WTC11 (cell line): ENCODE results near the gene FEN1. TPM values are rescaled to one million over a fixed set of nuclear protein-coding genes. Genes with fewer than 3 reads are reported as not detected.

Source experiments
- ATAC-seq: fragments of 200-7000 bp; cut with Tn5 transposase; 2 replicates; pipeline ENCODE4 v1.10.0; 2021; ENCODE audit warnings: mild to moderate bottlenecking, moderate library complexity
- Bru-seq: library from RNA; stranded (reverse); fragments of 400-500 nt; gene quantifications from one replicate; lab custom pipeline; 2021; lab: Mats Ljungman, UMichigan
- CTCF ChIA-PET: fragments of 300-600 bp; sonication (Branson Sonifier 250); formaldehyde crosslinking; loops from one replicate; lab custom pipeline; 2021; ENCODE audit warnings: antibody characterized with exemption; lab: Charles Lee
- POLR2A ChIA-PET: fragments of 350-600 bp; sonication (Branson Sonifier 250); formaldehyde crosslinking; loops from one replicate; lab custom pipeline; 2021; ENCODE audit warnings: antibody characterized with exemption; lab: Charles Lee
- DNase-seq: peaks from one replicate; pipeline ENCODE4 v3.0.0; 2021; ENCODE audit warnings: low spot score
- H3K27ac Mint-ChIP-seq: 2 replicates; pipeline ENCODE4 v1.8.0; 2021; ENCODE audit warnings: mixed read lengths
- H3K27me3 Mint-ChIP-seq: 2 replicates; pipeline ENCODE4 v1.8.0; 2021; ENCODE audit warnings: low read depth, mild to moderate bottlenecking, moderate library complexity, mixed read lengths
- H3K36me3 Mint-ChIP-seq: 2 replicates; pipeline ENCODE4 v1.8.0; 2021; ENCODE audit warnings: mixed read lengths
- H3K4me1 Mint-ChIP-seq: 2 replicates; pipeline ENCODE4 v1.8.0; 2022; ENCODE audit warnings: mixed read lengths
- H3K4me3 Mint-ChIP-seq: 2 replicates; pipeline ENCODE4 v1.8.0; 2021; ENCODE audit warnings: mild to moderate bottlenecking, moderate library complexity, mixed read lengths
- H3K9me3 Mint-ChIP-seq: 2 replicates; pipeline ENCODE4 v1.8.0; 2021; ENCODE audit warnings: mixed read lengths
- AFF4 ChIP-seq: sonication (generic); formaldehyde crosslinking; IDR thresholded peaks from 2 replicates; pipeline ENCODE4 v1.8.1; 2023; ENCODE audit warnings: mild to moderate bottlenecking, missing genetic modification reagents, borderline replicate concordance
- AR ChIP-seq: fragments of 250-450 bp; sonication (Bioruptor Pico); IDR thresholded peaks from 2 replicates; pipeline ENCODE4 v1.9.0; 2021; ENCODE audit warnings: mild to moderate bottlenecking
- ATF3 ChIP-seq: sonication (generic); formaldehyde crosslinking; conservative IDR thresholded peaks from 2 replicates; pipeline ENCODE4 v1.8.1; 2022; ENCODE audit warnings: mild to moderate bottlenecking, missing genetic modification reagents
- ERG ChIP-seq: fragments of 250-450 bp; sonication (Bioruptor Pico); IDR thresholded peaks from 2 replicates; pipeline ENCODE4 v1.8.0; 2021; ENCODE audit warnings: mild to moderate bottlenecking
- ETV6 ChIP-seq: sonication (generic); formaldehyde crosslinking; IDR thresholded peaks from 2 replicates; pipeline ENCODE4 v1.8.1; 2022; ENCODE audit warnings: mild to moderate bottlenecking, missing genetic modification reagents
- FOXP1 ChIP-seq: sonication (generic); formaldehyde crosslinking; IDR thresholded peaks from 2 replicates; pipeline ENCODE4 v1.8.0; 2022; ENCODE audit warnings: missing genetic modification reagents, mild to moderate bottlenecking, moderate library complexity, borderline replicate concordance
- GABPB1 ChIP-seq: sonication (generic); formaldehyde crosslinking; IDR thresholded peaks from 2 replicates; pipeline ENCODE4 v1.8.1; 2023; ENCODE audit warnings: mild to moderate bottlenecking, missing genetic modification reagents
- HMGXB4 ChIP-seq: sonication (generic); formaldehyde crosslinking; IDR thresholded peaks from 2 replicates; pipeline ENCODE4 v1.8.1; 2023; ENCODE audit warnings: mild to moderate bottlenecking, moderate library complexity, missing genetic modification reagents
- JAZF1 ChIP-seq: fragments of 250-450 bp; sonication (Bioruptor Pico); IDR thresholded peaks from 2 replicates; pipeline ENCODE4 v1.9.0; 2021; ENCODE audit warnings: moderate library complexity, mild to moderate bottlenecking, inconsistent platforms
- MAX ChIP-seq: sonication (generic); formaldehyde crosslinking; IDR thresholded peaks from 2 replicates; pipeline ENCODE4 v1.8.0; 2022; ENCODE audit warnings: mild to moderate bottlenecking, missing genetic modification reagents
- RELA ChIP-seq: sonication (generic); formaldehyde crosslinking; IDR thresholded peaks from 2 replicates; pipeline ENCODE4 v1.8.1; 2022; ENCODE audit warnings: missing genetic modification reagents, mild to moderate bottlenecking, borderline replicate concordance
- SMAD3 ChIP-seq: sonication (generic); formaldehyde crosslinking; IDR thresholded peaks from 2 replicates; pipeline ENCODE4 v1.8.0; 2022; ENCODE audit warnings: missing genetic modification reagents, mild to moderate bottlenecking, borderline replicate concordance
- TCF7 ChIP-seq: sonication (generic); formaldehyde crosslinking; IDR thresholded peaks from 2 replicates; pipeline ENCODE4 v1.8.0; 2022; ENCODE audit warnings: mild to moderate bottlenecking, low read depth, missing genetic modification reagents, moderate library complexity
- TP53 ChIP-seq: sonication (generic); formaldehyde crosslinking; IDR thresholded peaks from 2 replicates; pipeline ENCODE4 v1.8.1; 2023; ENCODE audit warnings: mild to moderate bottlenecking, missing genetic modification reagents
- USF2 ChIP-seq: sonication (generic); formaldehyde crosslinking; IDR thresholded peaks from 2 replicates; pipeline ENCODE4 v1.8.1; 2023; ENCODE audit warnings: mild to moderate bottlenecking, missing genetic modification reagents, moderate library complexity
- ZNF138 ChIP-seq: sonication (generic); formaldehyde crosslinking; conservative IDR thresholded peaks from 2 replicates; pipeline ENCODE4 v1.8.1; 2022; ENCODE audit warnings: mild to moderate bottlenecking, moderate library complexity, missing genetic modification reagents
- ZNF532 ChIP-seq: fragments of 250-450 bp; sonication (Bioruptor Pico); IDR thresholded peaks from 2 replicates; pipeline ENCODE4 v1.9.0; 2021; ENCODE audit warnings: mild to moderate bottlenecking, borderline replicate concordance
- long read RNA-seq, 3 experiments: library from RNA in 1 of 3; library from capped mRNA in 1 of 3; library from polyadenylated mRNA in 1 of 3; unstranded in 2 of 3; stranded (forward) in 1 of 3; transcript quantifications; one replicate each; pipeline ENCODE4 v2.0.0, GENCODE V29; 2021
- total RNA-seq: library from RNA; stranded (reverse); gene quantifications from 3 replicates; pipeline ENCODE4 v1.2.3, GENCODE V29; 2021

FEN1 gene
- total RNA-seq (72.3 to 96.3 TPM (median 73.2 TPM) in 3 replicates), Bru-seq, nascent RNA (percentile 98 among the genes with signal in this experiment)
- long read RNA-seq, experiment 1, transcript FEN1-201 (2 exons, 2,296 nt): major isoform, 474 of 524 reads
- long read RNA-seq, experiment 1, partial matches to known transcripts: 0 of 524 reads
- long read RNA-seq, experiment 1, other reads (novel, unspliced or antisense): 47 of 524 reads
- long read RNA-seq, experiment 2, transcript FEN1-201 (2 exons, 2,296 nt): major isoform, 69 of 124 reads
- long read RNA-seq, experiment 2, partial matches to known transcripts: 54 of 124 reads
- long read RNA-seq, experiment 2, other reads (novel, unspliced or antisense): 1 of 124 reads
- long read RNA-seq, experiment 3, transcript FEN1-201 (2 exons, 2,296 nt): major isoform, 220 of 231 reads
- long read RNA-seq, experiment 3, partial matches to known transcripts: 0 of 231 reads
- long read RNA-seq, experiment 3, other reads (novel, unspliced or antisense): 8 of 231 reads

GRCh38 chr11:61792310-61793082 is at the start of gene FEN1, which contains the start of gene TMEM258:
FEN1 (plus strand) TSS chr11:61792911; CDS start chr11:61795362, 2,451 bp downstream.
TMEM258 (minus strand) TSS chr11:61792599; CDS start chr11:61792558, 41 bp downstream.
- peak; percentile 77 for ATAC-seq
- TF ChIP-seq AR (no peak), AFF4 (CRISPR knock-in tag) (no peak), USF2 (peak; percentile 99), GABPB1 (peak; percentile 90), ATF3 (CRISPR knock-in tag) (no peak), ZNF532 (CRISPR knock-in tag) (no peak), HMGXB4 (CRISPR knock-in tag) (no peak), TCF7 (CRISPR knock-in tag) (no peak), JAZF1 (CRISPR knock-in tag) (no peak), FOXP1 (CRISPR knock-in tag) (0 out of 2 replicates have a peak, but pooled peaks have one; percentile 40), ERG (CRISPR knock-in tag) (no peak), SMAD3 (CRISPR knock-in tag) (no peak), MAX (CRISPR knock-in tag) (peak; percentile 84), TP53 (CRISPR knock-in tag) (no peak), ZNF138 (CRISPR knock-in tag) (no peak), ETV6 (peak; percentile 53; the same call in 1 of the 2 replicates), RELA (CRISPR knock-in tag) (no peak)

More at GRCh38 chr11:61792310-61793082, at the start of gene FEN1, which contains the start of gene TMEM258:
- peaks cover 21% of the 10 kb centered on the region for H3K4me1 Mint-ChIP-seq
- peak; percentile 88 for DNase-seq
- no peaks in the 10 kb centered on the region; the same call in 1 of the 2 replicates for H3K27me3 Mint-ChIP-seq
- peaks cover 40% of the 10 kb centered on the region for H3K36me3 Mint-ChIP-seq
- ChIA-PET POLR2A (interaction anchor here (0.7 to 2.3 kb wide), 5 partner anchors 9 to 41 kb away, joined by 3 to 18 read pairs (median 3); partner anchors contain the start of gene FADS1), CTCF (interaction anchor here (0.6 to 7.1 kb wide), 11 partner anchors 10 to 315 kb away, joined by 3 to 175 read pairs (median 3); no protein-coding TSS in a partner anchor)
- H3K4me3 Mint-ChIP-seq: peak within 1 kb of the TSS; percentile 94
- no peaks in the 10 kb centered on the region for H3K9me3 Mint-ChIP-seq
- peak within 1 kb of the TSS; percentile 100 for H3K27ac Mint-ChIP-seq
